Measurements from ENCODE around the gene BRD1.

The BRD1 gene

DNA sequence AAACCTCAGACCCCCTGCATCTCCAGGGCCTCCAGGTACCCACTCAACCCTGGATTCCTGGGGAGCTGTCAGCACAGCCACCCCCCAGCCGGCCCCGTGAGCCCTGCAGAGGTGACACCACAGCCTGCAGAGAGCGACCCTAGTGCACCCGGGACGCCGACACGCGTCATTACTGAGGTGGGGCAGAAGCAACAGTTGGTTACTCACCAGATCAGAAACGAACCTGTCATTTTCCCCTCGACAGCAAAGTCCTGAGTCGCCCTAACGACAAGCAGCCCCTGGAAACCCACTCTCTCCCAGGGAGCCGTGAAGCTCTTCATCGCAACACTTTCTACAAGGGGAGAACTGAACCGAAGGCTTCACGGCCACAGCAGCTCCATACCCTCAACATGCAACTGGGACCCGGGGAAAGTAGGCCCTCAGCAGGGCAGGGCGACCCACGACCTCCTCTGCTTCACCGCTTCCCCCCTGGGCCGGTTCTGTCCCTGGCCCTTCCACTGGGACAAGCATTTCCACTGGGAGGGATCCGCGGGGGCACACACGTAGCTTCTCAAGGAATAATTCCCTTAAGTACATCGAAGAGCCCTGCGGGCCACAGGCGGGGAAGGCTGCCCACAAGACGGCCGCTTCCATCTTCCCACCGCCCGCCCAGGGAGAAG lies 1.6 kb downstream of the BRD1 start:
- Histone ChIP-seq H3K4me2 (ENCODE audit: low read length) (peak overlapping the region; percentile 94), H3K9me3 (ENCODE audit: control insufficient read depth, insufficient read depth, low read length) (no peaks in the 10 kb centered on the region), H3K4me1 (ENCODE audit: control insufficient read depth, low read length) (peaks cover 40% of the 10 kb centered on the region), H3K27ac (ENCODE audit: low read depth, low read length) (peak overlapping the region; percentile 45), H3K79me2 (ENCODE audit: control insufficient read depth, low read length) (peaks cover 67% of the 10 kb centered on the region), H3K36me3 (ENCODE audit: control insufficient read depth, low read length) (peaks cover 57% of the 10 kb centered on the region), H3K4me3 (ENCODE audit: low read length) (peak overlapping the region; percentile 89), H3F3A (ENCODE audit: control insufficient read depth, insufficient read depth) (peaks cover 6% of the 10 kb centered on the region; the same call in 1 of the 2 replicates), H4K20me1 (ENCODE audit: control insufficient read depth, insufficient read depth, low read depth, low read length) (peaks cover 31% of the 10 kb centered on the region), H3K9me2 (replicated peaks; ENCODE audit: control insufficient read depth, low read length) (no peaks in the 10 kb centered on the region), H3K27me3 (ENCODE audit: control insufficient read depth, low read length) (peaks cover 8% of the 10 kb centered on the region)
- TF ChIP-seq, protein P1, sequence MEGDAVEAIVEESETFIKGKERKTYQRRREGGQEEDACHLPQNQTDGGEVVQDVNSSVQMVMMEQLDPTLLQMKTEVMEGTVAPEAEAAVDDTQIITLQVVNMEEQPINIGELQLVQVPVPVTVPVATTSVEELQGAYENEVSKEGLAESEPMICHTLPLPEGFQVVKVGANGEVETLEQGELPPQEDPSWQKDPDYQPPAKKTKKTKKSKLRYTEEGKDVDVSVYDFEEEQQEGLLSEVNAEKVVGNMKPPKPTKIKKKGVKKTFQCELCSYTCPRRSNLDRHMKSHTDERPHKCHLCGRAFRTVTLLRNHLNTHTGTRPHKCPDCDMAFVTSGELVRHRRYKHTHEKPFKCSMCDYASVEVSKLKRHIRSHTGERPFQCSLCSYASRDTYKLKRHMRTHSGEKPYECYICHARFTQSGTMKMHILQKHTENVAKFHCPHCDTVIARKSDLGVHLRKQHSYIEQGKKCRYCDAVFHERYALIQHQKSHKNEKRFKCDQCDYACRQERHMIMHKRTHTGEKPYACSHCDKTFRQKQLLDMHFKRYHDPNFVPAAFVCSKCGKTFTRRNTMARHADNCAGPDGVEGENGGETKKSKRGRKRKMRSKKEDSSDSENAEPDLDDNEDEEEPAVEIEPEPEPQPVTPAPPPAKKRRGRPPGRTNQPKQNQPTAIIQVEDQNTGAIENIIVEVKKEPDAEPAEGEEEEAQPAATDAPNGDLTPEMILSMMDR (IDR thresholded peaks at IDR 0.05; ENCODE audit: low read depth, low read length, poor library complexity, severe bottlenecking), result no peak
- no peak for TF ChIP-seq EZH2phosphoT487 (IDR thresholded peaks at IDR 0.05; ENCODE audit: borderline replicate concordance, low read length)

DNA sequence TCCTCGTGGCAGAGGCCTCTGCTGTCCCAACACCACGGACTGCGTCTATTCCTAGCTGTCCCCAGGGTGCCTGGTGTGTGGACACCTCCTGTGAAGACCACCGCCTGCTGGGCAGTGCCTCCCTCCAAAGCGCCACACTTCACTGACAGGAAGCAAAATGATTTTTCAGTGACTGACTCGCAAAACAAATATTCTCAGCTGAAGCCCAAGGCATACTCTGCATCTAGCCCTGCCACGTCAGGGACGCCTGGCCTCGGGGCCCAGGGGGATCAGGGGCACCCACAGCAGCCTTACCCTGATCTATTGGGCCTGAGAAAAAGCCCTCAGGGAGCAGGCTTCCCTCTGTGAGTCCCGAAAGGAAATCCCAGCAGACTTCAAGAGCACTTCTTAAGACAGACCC lies 2.2 kb downstream of the BRD1 start:
- Histone ChIP-seq H3K9me3 (ENCODE audit: control insufficient read depth, insufficient read depth, low read length) (no peaks in the 10 kb centered on the region), H3K4me2 (ENCODE audit: low read length) (peak overlapping the region; percentile 94), H3K79me2 (ENCODE audit: control insufficient read depth, low read length) (peaks cover 74% of the 10 kb centered on the region), H3K4me3 (ENCODE audit: low read length) (peak overlapping the region; percentile 89), H3K9me2 (replicated peaks; ENCODE audit: control insufficient read depth, low read length) (no peaks in the 10 kb centered on the region), H3K4me1 (ENCODE audit: control insufficient read depth, low read length) (peaks cover 40% of the 10 kb centered on the region), H3K27me3 (ENCODE audit: control insufficient read depth, low read length) (peaks cover 2% of the 10 kb centered on the region; the same call in 1 of the 2 replicates), H4K20me1 (ENCODE audit: control insufficient read depth, insufficient read depth, low read depth, low read length) (peaks cover 32% of the 10 kb centered on the region), H3F3A (ENCODE audit: control insufficient read depth, insufficient read depth) (peaks cover 6% of the 10 kb centered on the region; the same call in 1 of the 2 replicates), H3K27ac (ENCODE audit: low read depth, low read length) (no peak overlapping the region), H3K36me3 (ENCODE audit: control insufficient read depth, low read length) (peaks cover 64% of the 10 kb centered on the region)
- TF ChIP-seq, protein P1 (IDR thresholded peaks at IDR 0.05; ENCODE audit: low read depth, low read length, poor library complexity, severe bottlenecking), result no peak
- TF ChIP-seq EZH2phosphoT487 (IDR thresholded peaks at IDR 0.05; ENCODE audit: borderline replicate concordance, low read length), result no peak

DNA sequence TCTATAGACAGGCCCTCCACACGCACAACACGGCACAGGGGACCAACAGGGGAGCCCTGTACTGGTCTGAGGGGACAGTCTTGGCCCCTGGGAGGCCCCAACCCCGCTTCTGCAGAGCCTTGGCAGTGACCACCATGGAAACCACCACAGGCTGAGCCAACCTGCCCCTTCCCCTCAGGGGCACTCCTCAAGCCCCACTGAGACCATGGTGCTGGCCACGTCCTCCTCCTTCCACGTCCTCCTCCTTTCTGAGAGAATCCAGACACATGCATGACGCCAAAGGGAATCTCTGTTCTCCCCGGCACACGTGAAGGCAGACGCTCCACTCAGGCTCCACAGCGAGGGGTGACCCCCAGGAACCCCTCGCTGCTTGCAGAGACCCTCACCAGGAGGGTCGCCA lies 2.7 kb downstream of the BRD1 start:
- peak overlapping the region; percentile 94; the same call in 1 of the 2 replicates for H3K4me2 ChIP-seq (ENCODE audit: low read length)
- H4K20me1 ChIP-seq (ENCODE audit: control insufficient read depth, insufficient read depth, low read depth, low read length), result peaks cover 35% of the 10 kb centered on the region
- peak overlapping the region; percentile 89 for H3K4me3 ChIP-seq (ENCODE audit: low read length)

More for the DNA sequence above, 2.7 kb downstream of the BRD1 start:
- Histone ChIP-seq H3K79me2 (ENCODE audit: control insufficient read depth, low read length) (peaks cover 79% of the 10 kb centered on the region), H3K9me2 (replicated peaks; ENCODE audit: control insufficient read depth, low read length) (no peaks in the 10 kb centered on the region), H3F3A (ENCODE audit: control insufficient read depth, insufficient read depth) (peaks cover 6% of the 10 kb centered on the region; the same call in 1 of the 2 replicates), H3K4me1 (ENCODE audit: control insufficient read depth, low read length) (peaks cover 35% of the 10 kb centered on the region), H3K27ac (ENCODE audit: low read depth, low read length) (no peak overlapping the region), H3K9me3 (ENCODE audit: control insufficient read depth, insufficient read depth, low read length) (no peaks in the 10 kb centered on the region), H3K36me3 (ENCODE audit: control insufficient read depth, low read length) (peaks cover 69% of the 10 kb centered on the region), H3K27me3 (ENCODE audit: control insufficient read depth, low read length) (no peaks in the 10 kb centered on the region)
- TF ChIP-seq, protein P1 (IDR thresholded peaks at IDR 0.05; ENCODE audit: low read depth, low read length, poor library complexity, severe bottlenecking), result no peak
- no peak for TF ChIP-seq EZH2phosphoT487 (IDR thresholded peaks at IDR 0.05; ENCODE audit: borderline replicate concordance, low read length)

Data from DOHH2 (cell line).